ENCODE results near the gene DUSP22.
"Not testable (repeated sequence)": the region's sequence is repeated elsewhere in the genome, so short reads cannot be mapped to it uniquely, and the experiment has no call there.

DUSP22 gene

DNA sequence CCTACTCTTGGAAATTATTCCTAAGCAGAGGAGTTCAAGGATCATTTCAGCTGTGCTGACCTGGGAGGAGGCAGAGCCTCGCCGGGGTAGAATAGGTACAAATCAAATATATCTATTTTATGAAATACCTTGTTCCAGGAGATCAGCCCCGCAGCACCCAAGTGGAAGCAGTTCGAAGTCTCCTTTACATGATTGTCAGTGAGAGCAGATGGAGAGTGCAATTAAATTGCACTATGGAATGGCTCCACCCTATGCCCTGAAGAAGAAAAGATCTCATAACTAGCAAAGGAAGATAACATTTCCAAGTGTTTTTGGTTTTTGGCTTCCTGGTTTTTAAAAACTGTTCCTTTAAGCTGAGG is 31.4 kb downstream of the DUSP22 start:
- DNase-seq (ENCODE audit: low read depth in 2 of 2): no peak

DNA sequence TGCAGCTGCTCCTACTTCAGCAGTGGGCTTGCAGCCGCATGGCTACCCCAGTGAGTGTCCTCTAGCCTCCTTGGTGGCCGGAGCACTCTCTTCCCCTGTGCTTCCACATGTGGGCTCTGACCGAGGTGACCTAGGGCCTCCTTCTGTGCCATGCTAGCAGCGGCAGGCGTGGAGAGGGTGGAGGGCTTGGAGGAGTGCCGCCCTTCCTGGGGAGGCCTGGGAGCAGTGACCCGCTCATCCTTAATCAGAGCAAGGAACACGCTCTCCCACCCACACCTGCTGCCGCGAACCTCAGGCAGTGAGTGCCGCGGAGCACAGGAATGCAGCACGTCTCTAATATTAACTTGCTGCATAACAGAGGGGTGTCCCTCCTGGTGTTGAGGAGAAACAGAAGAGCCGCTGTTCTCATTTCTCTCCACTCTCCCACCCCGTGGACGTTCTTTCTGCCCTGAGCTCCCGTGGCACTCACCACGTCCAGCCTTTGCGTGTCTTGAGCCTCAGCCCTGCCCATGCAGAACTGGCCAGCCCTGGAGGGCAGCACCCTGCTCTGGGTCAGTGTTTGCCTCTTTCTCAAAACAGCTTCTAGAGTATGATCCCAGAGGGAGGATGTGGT is 31.9 kb downstream of the DUSP22 start:
- DNase-seq (ENCODE audit: low read depth in 2 of 2): no peak

GRCh38 chr6:324729-325125 is 32.4 kb downstream of the DUSP22 start:
- DNase-seq (ENCODE audit: low read depth in 2 of 2): no peak

DNA sequence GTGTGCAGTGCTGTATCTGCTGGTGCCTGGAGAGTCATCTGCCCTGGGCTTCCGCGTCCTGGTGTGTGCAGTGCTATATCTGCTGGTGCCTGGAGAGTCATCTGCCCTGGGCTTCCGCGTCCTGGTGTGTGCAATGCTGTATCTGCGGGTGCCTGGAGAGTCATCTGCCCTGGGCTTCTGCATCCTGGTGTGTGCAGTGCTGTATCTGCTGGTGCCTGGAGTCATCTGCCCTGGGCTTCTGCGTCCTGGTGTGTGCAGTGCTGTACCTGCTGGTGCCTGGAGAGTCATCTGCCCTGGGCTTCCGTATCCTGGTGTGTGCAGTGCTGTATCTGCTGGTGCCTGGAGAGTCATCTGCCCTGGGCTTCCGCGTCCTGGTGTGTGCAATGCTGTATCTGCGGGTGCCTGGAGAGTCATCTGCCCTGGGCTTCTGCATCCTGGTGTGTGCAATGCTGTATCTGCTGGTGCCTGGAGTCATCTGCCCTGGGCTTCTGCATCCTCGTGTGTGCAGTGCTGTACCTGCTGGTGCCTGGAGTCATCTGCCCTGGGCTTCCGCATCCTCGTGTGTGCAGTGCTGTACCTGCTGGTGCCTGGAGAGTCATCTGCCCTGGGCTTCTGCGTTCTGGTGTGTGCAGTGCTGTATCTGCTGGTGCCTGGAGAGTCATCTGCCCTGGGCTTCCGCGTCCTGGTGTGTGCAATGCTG is 33.0 kb downstream of the DUSP22 start:
- not testable (repeated sequence) for DNase-seq (ENCODE audit: low read depth in 2 of 2)

- DNase-seq (ENCODE audit: low read depth in 2 of 2): not testable (repeated sequence)
Observed at GRCh38 chr6:326066-326465, 33.8 kb downstream of the DUSP22 start.

DNA sequence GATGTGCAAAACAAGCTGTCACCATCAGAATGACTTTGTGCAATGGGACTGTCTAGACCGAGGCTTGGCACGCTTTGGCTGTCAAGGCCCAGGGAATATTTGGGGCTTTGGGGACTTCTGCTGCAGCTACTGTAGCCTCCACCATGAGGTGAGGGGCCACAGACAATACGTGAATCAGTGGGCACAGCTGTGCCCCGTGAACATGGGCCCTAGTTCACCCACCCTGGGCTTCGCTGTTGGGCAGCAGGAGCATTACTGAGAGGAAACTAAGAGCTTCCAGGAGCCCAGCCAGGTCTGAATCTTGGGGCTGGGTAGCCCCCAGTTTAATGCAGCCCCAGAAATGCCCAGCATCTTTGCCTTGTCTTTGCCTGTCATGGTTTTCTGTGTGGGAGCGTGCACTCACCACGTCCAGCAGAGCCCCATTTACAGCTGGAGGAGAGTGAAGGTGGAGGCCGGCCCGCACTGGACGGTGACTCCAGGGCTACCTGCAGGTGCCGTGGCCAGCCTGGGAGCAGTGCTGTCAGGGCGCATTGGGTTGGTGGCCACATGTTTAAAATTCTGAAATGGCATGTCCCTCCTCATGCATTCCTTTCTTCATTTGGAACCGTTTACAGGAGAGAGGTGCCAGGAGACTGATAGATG is 34.7 kb downstream of the DUSP22 start:
- DNase-seq (ENCODE audit: low read depth in 2 of 2): no peak

DNA sequence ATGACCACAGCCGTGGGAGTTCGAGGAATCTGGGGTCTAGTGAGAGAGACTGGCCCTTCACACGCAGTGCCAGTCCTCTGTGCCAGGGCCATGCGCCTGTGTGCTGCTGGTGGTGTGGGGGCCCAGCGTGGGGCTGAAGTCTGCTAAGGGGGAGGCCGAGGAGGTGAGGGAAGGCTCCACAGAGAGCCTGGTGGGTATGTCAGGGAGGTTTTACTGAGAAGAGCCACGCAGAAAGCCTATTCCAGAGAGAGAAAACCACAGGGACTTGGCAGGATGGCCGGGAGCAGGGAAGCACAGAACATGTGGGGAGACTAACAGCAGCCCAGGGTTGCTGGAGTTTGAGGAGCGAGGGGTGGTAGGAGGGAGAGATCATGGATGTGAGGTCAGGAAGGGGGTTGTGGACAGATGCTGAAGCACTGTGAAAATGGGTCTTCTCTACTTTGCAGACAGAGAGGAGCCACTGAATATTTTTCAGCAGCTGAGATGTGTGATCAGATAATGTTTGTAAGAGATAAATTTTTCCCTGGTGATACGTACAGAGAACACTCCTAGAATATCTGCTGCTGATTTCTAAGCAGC is 35.3 kb downstream of the DUSP22 start:
- DNase-seq (ENCODE audit: low read depth in 2 of 2): no peak

DNA sequence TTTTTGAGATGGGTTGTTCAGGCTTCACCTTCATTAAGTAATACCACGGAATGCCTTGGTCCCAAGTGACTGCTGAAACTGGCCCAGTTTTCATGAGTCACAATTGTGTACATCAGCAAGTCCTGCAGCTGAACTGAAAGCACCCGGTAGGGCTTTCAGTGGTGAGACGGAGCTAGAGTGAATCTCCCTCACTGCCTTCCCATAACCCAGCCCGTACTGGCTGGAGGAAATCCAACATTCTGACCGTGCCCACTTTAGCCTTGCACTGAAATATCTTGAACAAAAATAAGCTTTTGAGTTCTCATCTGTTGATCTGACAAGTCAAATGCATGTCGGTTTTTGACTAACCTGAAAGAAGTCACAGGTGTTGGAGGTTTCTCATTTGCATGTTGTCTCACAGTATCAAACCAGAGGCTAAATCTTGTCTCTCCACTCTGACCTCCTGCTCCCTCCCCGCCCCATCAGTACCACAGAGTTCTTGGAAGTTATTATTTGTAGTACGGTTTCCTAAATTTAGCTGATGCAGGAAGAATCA is 35.9 kb downstream of the DUSP22 start:
- no peak for DNase-seq (ENCODE audit: low read depth in 2 of 2)

DNA sequence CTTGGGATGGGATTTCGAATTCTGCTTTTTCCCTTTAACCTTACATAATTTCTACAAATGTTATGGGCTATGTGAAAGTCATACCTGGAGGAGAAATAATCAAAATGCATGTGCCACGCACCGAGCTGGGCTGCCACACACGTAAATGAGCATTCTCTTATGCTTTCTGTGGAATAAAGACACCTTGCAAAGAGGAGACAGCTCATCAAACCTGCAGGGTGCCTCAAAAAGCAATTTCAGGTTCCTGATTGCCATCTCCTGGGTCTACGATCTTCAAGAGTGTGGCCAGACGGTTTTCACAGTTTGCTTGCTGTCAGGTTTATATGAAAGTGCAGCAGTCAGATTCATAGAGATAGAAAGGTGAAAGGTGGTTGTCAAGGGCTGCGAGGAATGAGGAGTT is 36.6 kb downstream of the DUSP22 start:
- no peak for DNase-seq (ENCODE audit: low read depth in 2 of 2)

DNA sequence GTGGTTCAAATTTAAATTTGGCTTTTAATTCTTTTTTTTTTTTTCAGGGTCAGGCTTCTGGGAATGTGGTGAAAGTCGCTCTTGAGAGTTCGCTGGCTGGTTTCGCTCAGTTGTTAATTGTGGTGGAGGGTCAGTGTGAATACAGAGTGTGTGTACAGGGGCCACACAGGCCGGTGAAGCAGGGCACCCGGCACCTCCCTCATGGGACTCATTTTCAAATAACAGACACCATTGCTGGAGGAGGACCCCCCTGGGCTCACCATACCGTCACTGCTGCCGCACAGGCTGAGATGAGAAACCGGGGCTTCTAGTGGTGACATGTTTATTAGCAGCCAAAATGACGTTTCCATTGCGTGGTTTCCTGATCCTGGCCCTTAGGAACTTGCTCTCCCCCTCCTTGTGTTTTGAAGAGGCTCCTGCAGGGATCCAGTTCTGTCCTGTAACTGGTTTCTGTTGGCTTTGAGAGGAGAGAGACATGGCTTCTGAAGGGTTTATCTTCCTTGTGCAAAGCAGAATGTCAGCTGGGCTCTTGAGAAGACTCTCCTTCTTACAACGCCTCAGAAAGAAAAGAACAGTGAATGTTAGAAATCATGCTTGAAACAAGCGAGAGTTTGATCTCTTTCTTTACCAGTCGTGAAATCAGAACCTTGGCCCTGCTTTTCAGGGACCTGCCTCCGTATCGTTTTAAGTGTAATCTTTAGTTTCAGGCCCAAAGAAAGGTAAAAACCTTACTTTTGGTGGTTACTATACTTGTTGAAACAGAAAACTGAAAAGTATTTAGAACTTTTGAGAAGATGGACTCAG is 37.8 kb downstream of the DUSP22 start:
- no peak for DNase-seq (ENCODE audit: low read depth in 2 of 2)

GRCh38 chr6:330948-331347 is 38.7 kb downstream of the DUSP22 start:
- no peak for DNase-seq (ENCODE audit: low read depth in 2 of 2)

DNA sequence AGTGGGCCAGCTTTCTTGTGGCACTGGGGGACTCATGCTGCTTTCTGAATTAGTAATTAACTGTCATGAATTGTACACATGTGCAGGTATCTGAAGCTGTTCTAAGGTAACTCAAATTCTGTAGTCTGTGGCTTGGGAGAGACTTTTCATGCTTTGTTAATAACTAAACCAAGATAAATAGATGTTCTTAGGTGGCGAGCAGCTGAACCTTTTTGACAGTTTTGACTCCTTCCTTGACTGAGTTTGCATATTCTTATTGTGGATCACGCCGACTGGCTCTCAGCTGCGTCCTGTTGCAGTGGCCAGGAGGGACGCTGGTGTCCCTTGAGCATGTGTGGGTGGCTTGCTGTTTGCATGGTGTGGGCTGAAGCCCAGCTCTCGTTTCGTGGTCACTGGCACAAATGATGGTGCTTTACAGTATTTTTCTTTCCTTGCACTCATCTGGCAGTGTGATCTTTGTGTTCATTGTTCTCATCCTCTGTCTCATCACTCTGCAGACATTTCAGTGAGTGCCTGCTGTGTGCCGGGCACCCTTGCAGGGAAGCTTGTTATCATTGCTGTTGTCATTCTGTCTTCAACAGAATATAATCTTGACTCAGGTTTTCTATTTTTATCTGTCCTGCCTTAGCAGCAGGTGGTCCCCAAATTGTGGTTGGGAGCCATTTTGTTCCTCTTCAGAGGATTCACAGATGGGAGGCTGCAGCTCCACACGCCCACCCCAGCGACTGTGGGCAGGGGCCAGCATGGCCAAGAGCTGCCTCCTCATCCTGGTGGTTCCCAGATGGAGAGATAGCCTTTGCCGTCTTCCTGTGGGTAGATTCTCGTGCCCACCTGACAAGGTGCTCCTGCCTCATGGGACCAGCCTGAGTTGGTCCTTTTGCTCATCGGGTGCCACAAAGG is 39.6 kb downstream of the DUSP22 start:
- no peak for DNase-seq (ENCODE audit: low read depth in 2 of 2)

- DNase-seq (ENCODE audit: low read depth in 2 of 2): no peak
Observed at GRCh38 chr6:332671-333070, 40.4 kb downstream of the DUSP22 start.

DNA sequence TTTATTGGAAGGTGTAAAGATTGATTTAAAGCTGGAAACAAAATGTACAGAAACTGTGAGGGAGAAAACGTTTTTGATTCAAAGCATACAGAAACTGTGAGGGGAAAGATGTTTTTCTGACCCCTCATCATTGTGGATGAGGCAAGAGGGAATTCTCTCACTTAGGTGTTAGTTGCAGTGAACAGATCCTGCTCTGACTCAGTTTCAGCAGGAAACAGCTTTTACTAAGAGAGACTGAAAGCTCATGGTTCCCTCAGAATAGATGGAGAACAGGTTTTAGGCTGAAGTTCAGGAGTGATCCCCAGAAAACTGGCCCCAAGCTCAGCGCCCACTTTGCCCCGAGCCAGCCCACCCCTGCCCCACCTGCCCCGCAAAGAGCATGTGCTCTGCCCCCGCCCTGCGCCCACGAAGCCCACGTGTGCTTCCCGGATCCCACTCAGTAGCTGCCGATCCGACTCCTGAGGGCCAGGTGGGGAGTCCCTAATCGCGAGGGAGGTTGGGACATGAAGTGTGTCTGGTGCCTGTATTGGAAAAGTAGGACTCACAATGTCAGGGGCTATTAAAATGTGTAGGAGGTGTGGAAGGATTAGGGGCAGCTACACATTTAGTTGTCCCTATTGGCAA is 41.2 kb downstream of the DUSP22 start:
- no peak for DNase-seq (ENCODE audit: low read depth in 2 of 2)

GRCh38 chr6:334536-335510 is 42.5 kb downstream of the DUSP22 start:
- no peak for DNase-seq (ENCODE audit: low read depth in 2 of 2)

DNA sequence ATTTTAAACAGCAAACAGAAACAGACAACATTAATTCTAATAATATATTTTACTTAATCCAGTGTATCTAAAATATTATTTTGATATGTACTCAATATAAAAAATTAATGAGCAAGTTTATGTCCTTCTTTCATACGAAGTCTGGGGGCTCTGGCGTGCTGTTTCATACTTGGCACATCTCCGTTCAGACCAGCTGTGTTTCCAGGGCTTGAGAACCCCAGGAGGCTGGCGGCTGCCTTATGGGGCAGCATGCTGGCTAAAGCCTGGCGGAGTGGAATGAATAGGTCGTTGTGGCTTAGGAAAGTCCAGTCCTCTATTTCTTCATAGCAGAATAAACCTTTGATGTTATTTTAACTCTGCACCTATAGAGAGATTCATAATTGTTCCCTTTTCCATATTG is 43.3 kb downstream of the DUSP22 start:
- DNase-seq (ENCODE audit: low read depth in 2 of 2): no peak

GRCh38 chr6:336159-337114 is 44.1 kb downstream of the DUSP22 start:
- no peak for DNase-seq (ENCODE audit: low read depth in 2 of 2)

GRCh38 chr6:337805-338368 is 45.6 kb downstream of the DUSP22 start:
- peak in 1 of 2 donors; percentile 25 for DNase-seq (ENCODE audit: low read depth in 2 of 2)

Measured in activated CD8-positive, alpha-beta memory T cell treated with anti-CD3 and anti-CD28 coated beads for 4 hours (primary cell).